Measurements from ENCODE around the gene IMP3.

DNA sequence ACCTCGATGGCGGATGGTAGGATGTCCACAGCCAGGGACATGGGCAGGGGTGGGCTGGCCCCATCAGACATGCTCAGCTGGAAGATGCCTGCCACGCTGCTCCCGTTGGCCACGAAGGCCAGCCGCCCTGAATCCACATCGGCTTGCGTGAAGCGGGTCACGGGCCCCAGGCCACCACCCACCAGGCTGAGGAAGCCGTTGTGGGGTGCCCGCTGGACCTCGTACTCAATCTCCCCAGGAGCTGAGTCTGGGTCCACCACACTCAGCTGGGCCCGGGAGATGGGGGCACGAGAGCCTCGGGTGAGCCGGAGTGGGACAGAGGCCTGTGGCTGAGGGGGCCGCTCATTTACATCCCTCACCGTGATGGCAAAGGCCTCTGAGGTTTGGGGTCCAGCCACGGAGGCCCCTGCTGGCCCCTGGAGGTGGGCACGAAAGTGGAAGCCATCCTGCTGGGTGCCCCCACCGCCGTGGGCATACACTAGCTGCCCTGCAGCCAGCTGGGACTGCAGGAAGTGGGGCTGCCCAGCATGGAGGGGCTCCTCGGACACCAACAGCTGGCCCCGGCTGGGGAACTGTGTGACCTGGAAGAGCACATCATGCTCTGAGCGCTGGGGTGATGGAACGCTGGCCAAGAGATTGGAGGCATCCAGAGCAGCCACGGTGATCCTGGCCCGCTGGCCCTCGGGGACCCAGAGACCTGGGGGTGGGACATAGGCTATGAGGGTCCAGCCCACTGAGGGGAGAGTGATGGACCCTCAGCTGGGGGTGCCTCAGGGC, 36.9 kb upstream of the IMP3 start:
- TF ChIP-seq CTCF (IDR thresholded peaks at IDR 0.05; ENCODE audit: extremely low read depth in 1 of 2, insufficient read depth in 1 of 2, low read depth in 1 of 2, low read length in 2 of 2), result no peak
- TF ChIP-seq MAX (IDR thresholded peaks at IDR 0.05; ENCODE audit: insufficient read depth, insufficient read length), result no peak
- TF ChIP-seq POLR2AphosphoS5 (IDR thresholded peaks at IDR 0.05; ENCODE audit: insufficient read depth, low read depth, low read length), result no peak

Measured in endothelial cell of umbilical vein (primary cell).